Suprapubic skin (tissue), 4 donors: ENCODE measurements around the gene MIA.

ENCODE experiments used
- POLR2A ChIP-seq, 2 donors: fragments of 450-650 bp; IDR thresholded peaks; one replicate each; pipeline ENCODE4 v1.6.1; 2017; ENCODE audit warnings: antibody characterized with exemption in 2 of 2, mild to moderate bottlenecking in 2 of 2, moderate library complexity in 2 of 2
- POLR2AphosphoS5 ChIP-seq, 3 donors: sonication (generic); formaldehyde crosslinking; IDR thresholded peaks; one replicate each; pipeline ENCODE4 v1.6.1; 2017; ENCODE audit warnings: antibody characterized with exemption in 3 of 3
- TF ChIP-seq, protein P1 (sequence below), 2 donors: fragments of 200-600 bp in 1 of 2; fragments of 450-650 bp in 1 of 2; sonication (generic) in 1 of 2; IDR thresholded peaks; one replicate each; pipeline ENCODE4 v1.5.1; 2016 to 2019; ENCODE audit warnings: antibody characterized with exemption in 2 of 2, mild to moderate bottlenecking in 1 of 2, moderate library complexity in 1 of 2

DNA sequence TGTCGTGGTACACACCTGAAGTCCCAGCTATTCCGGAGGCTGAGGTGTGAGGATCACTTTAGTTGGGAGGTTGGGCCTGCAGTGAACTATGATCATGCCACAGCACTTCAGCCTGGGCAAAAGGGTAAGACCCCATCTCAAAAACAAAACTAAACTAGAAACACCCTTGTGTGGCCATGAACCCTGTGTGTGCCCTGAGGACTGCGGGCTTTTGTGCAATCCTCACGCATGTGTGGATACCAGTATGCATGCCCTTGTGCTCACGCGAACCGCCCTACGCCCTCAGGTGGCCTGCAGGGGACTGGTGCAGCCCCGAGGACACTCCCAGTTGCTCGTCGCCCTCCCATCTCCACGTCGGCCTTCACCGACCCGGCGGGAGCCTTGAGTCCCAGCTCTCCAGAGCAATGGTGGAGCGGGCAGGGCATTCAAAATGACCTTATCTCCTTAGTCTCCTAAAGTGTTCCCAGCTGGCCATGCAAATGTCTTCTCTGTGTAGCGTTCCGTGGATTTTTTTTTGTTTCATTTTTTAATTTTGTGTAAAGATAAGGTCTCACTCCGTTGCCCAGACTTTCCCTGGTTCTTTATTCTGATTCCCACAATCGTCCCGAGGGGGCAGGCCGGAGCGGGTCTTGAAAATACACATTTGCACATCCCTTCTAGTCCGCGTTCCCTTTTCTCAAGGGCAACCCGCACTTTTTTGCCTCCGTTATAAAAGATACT lies 22.8 kb downstream of the MIA start:
- TF ChIP-seq, protein P1, sequence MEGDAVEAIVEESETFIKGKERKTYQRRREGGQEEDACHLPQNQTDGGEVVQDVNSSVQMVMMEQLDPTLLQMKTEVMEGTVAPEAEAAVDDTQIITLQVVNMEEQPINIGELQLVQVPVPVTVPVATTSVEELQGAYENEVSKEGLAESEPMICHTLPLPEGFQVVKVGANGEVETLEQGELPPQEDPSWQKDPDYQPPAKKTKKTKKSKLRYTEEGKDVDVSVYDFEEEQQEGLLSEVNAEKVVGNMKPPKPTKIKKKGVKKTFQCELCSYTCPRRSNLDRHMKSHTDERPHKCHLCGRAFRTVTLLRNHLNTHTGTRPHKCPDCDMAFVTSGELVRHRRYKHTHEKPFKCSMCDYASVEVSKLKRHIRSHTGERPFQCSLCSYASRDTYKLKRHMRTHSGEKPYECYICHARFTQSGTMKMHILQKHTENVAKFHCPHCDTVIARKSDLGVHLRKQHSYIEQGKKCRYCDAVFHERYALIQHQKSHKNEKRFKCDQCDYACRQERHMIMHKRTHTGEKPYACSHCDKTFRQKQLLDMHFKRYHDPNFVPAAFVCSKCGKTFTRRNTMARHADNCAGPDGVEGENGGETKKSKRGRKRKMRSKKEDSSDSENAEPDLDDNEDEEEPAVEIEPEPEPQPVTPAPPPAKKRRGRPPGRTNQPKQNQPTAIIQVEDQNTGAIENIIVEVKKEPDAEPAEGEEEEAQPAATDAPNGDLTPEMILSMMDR (IDR thresholded peaks at IDR 0.05) = peak; percentile 23 to 35
- TF ChIP-seq POLR2AphosphoS5 (IDR thresholded peaks at IDR 0.05) = no peak
- no peak for TF ChIP-seq POLR2A (IDR thresholded peaks at IDR 0.05)
